ENCODE measurements around the gene PSMA5. TPM values are rescaled to one million over a fixed set of nuclear protein-coding genes. Genes with fewer than 3 reads are reported as not detected.

PSMA5 gene
- total RNA-seq, 1 donor from 2014 or later: 62.0 TPM

GRCh38 chr1:109391626-109392025, 34.6 kb downstream of the PSMA5 start:
- Mint-ChIP-seq H3K36me3 (no peaks in the 10 kb centered on the region), H3K4me3 (no peak overlapping the region), H3K27ac (peak overlapping the region; percentile 8), H3K4me1 (peaks cover 49% of the 10 kb centered on the region), H3K27me3 (ENCODE audit: insufficient read depth, low read depth) (peaks cover 2% of the 10 kb centered on the region), H3K9me3 (no peaks in the 10 kb centered on the region)
- Histone ChIP-seq H3K27me3 (no peaks in the 10 kb centered on the region), H3F3A (ENCODE audit: low read depth) (peaks cover 12% of the 10 kb centered on the region), H2AFZ (replicated peaks) (no peak overlapping the region), H3K27ac (no peak overlapping the region), H4K20me1 (ENCODE audit: low read depth) (peaks cover 74% of the 10 kb centered on the region), H3K9ac (no peak overlapping the region), H3K4me2 (peak overlapping the region; percentile 5), H3K79me2 (ENCODE audit: low read depth) (peaks cover 100% of the 10 kb centered on the region), H3K4me1 (peaks cover 18% of the 10 kb centered on the region), H3K36me3 (no peaks in the 10 kb centered on the region), H3K4me3 (no peak overlapping the region), H3K9me3 (ENCODE audit: low read depth) (no peaks in the 10 kb centered on the region)
- no peak for TF ChIP-seq EZH2 (IDR thresholded peaks at IDR 0.05)
- TF ChIP-seq EZH2phosphoT487 (IDR thresholded peaks at IDR 0.05): no peak
- TF ChIP-seq CTCF (IDR thresholded peaks at IDR 0.05): no peak
- no peak for DNase-seq (ENCODE audit: low spot score)

- no peak overlapping the region for H3K4me3 Mint-ChIP-seq
- H3K9me3 Mint-ChIP-seq: no peaks in the 10 kb centered on the region
- no peak for DNase-seq (ENCODE audit: low spot score)
- Histone ChIP-seq H3K27me3 (no peaks in the 10 kb centered on the region), H3K4me1 (peaks cover 14% of the 10 kb centered on the region), H3K4me2 (no peak overlapping the region), H3K79me2 (ENCODE audit: low read depth) (peaks cover 100% of the 10 kb centered on the region), H4K20me1 (ENCODE audit: low read depth) (peaks cover 69% of the 10 kb centered on the region), H2AFZ (replicated peaks) (no peak overlapping the region), H3K27ac (no peak overlapping the region), H3F3A (ENCODE audit: low read depth) (peaks cover 12% of the 10 kb centered on the region), H3K9ac (no peak overlapping the region), H3K9me3 (ENCODE audit: low read depth) (no peaks in the 10 kb centered on the region), H3K4me3 (no peak overlapping the region), H3K36me3 (no peaks in the 10 kb centered on the region)
- no peaks in the 10 kb centered on the region for H3K36me3 Mint-ChIP-seq
- H3K27me3 Mint-ChIP-seq (ENCODE audit: insufficient read depth, low read depth): no peaks in the 10 kb centered on the region
- H3K4me1 Mint-ChIP-seq: peaks cover 45% of the 10 kb centered on the region
- no peak overlapping the region for H3K27ac Mint-ChIP-seq
- TF ChIP-seq EZH2phosphoT487 (IDR thresholded peaks at IDR 0.05) (no peak), EZH2 (IDR thresholded peaks at IDR 0.05) (no peak), CTCF (IDR thresholded peaks at IDR 0.05) (no peak)
Measured at GRCh38 chr1:109391157-109391556, 35.1 kb downstream of the PSMA5 start.

- Mint-ChIP-seq H3K36me3 (no peaks in the 10 kb centered on the region), H3K4me1 (peaks cover 35% of the 10 kb centered on the region), H3K27ac (no peak overlapping the region), H3K9me3 (no peaks in the 10 kb centered on the region), H3K4me3 (no peak overlapping the region), H3K27me3 (ENCODE audit: insufficient read depth, low read depth) (no peaks in the 10 kb centered on the region)
- TF ChIP-seq CTCF (IDR thresholded peaks at IDR 0.05) (no peak), EZH2 (IDR thresholded peaks at IDR 0.05) (no peak), EZH2phosphoT487 (IDR thresholded peaks at IDR 0.05) (no peak)
- H3K27ac ChIP-seq: no peak overlapping the region
- H3K4me2 ChIP-seq: no peak overlapping the region
- peaks cover 55% of the 10 kb centered on the region for H4K20me1 ChIP-seq (ENCODE audit: low read depth)
- no peaks in the 10 kb centered on the region for H3K36me3 ChIP-seq
- H3K4me3 ChIP-seq: no peak overlapping the region
- H3K27me3 ChIP-seq: no peaks in the 10 kb centered on the region
- no peak for DNase-seq (ENCODE audit: low spot score)
- no peak overlapping the region for H2AFZ ChIP-seq (replicated peaks)
- peaks cover 11% of the 10 kb centered on the region for H3K4me1 ChIP-seq
- no peak overlapping the region for H3K9ac ChIP-seq
- peaks cover 9% of the 10 kb centered on the region for H3F3A ChIP-seq (ENCODE audit: low read depth)
- no peaks in the 10 kb centered on the region for H3K9me3 ChIP-seq (ENCODE audit: low read depth)
- H3K79me2 ChIP-seq (ENCODE audit: low read depth): peaks cover 100% of the 10 kb centered on the region
Measured at GRCh38 chr1:109389638-109390341, 36.5 kb downstream of the PSMA5 start.

Data from neural progenitor cell (in vitro differentiated cells).